HTERT RPE-1 (cell line): ENCODE results near the gene OTOP2.

ENCODE experiments used
- in situ Hi-C: fragments of 300-500 bp; cut with MboI; formaldehyde crosslinking; loops from 4 replicates; pipeline ENCODE4 v1.14.3; 2020; ENCODE audit warnings: low sequenced_read_pairs

Gene OTOP2

GRCh38 chr17:74924250-74924948 is at the start of gene OTOP2:
Gene OTOP2 (plus strand): TSS chr17:74924273. CDS start chr17:74924633, 360 bp downstream.
- in situ Hi-C loops = no loop called here

GRCh38 chr17:74874615-74875037 is 49.4 kb upstream of the OTOP2 start:
- in situ Hi-C loops = no loop called here

- in situ Hi-C loops = no loop called here
Measured at GRCh38 chr17:74875155-74875976, 48.7 kb upstream of the OTOP2 start.

- in situ Hi-C loops = no loop called here
Measured at GRCh38 chr17:74875977-74876593, 48.0 kb upstream of the OTOP2 start.

- in situ Hi-C loops = no loop called here
Measured at GRCh38 chr17:74877592-74878548, 46.2 kb upstream of the OTOP2 start.

- in situ Hi-C loops = no loop called here
Measured at GRCh38 chr17:74878658-74879057, 45.4 kb upstream of the OTOP2 start.

- in situ Hi-C loops = no loop called here
Measured at GRCh38 chr17:74879308-74879707, 44.8 kb upstream of the OTOP2 start.

- in situ Hi-C loops = no loop called here
Measured at GRCh38 chr17:74881073-74881472, 43.0 kb upstream of the OTOP2 start.

GRCh38 chr17:74882517-74883240 is 41.4 kb upstream of the OTOP2 start:
- in situ Hi-C loops = no loop called here

- in situ Hi-C loops = no loop called here
Measured at GRCh38 chr17:74883241-74883745, 40.8 kb upstream of the OTOP2 start.

GRCh38 chr17:74888469-74888868 is 35.6 kb upstream of the OTOP2 start:
- in situ Hi-C loops = no loop called here

GRCh38 chr17:74890554-74890953 is 33.5 kb upstream of the OTOP2 start:
- in situ Hi-C loops = no loop called here

GRCh38 chr17:74892013-74892841 is 31.8 kb upstream of the OTOP2 start:
- in situ Hi-C loops = no loop called here

GRCh38 chr17:74892974-74893911 is 30.8 kb upstream of the OTOP2 start, which contains the start of gene FADS6:
Gene FADS6 (minus strand): TSS chr17:74893633. CDS start chr17:74893595, 38 bp downstream.
- in situ Hi-C loops = no loop called here

- in situ Hi-C loops = no loop called here
Measured at GRCh38 chr17:74893936-74894671, 30.0 kb upstream of the OTOP2 start.

- in situ Hi-C loops = no loop called here
Measured at GRCh38 chr17:74898376-74898946, 25.6 kb upstream of the OTOP2 start.

GRCh38 chr17:74900208-74900607 is 23.9 kb upstream of the OTOP2 start:
- in situ Hi-C loops = no loop called here
